ENCODE data around the gene TROAP.
"Not testable (repeated sequence)": the region's sequence is repeated elsewhere in the genome, so short reads cannot be mapped to it uniquely, and the experiment has no call there.

Gene TROAP

GRCh38 chr12:49332891-49333371, 9.9 kb downstream of the TROAP start:
- H3K4me1 ChIP-seq (ENCODE audit: control insufficient read depth in 1 of 2, insufficient read depth in 2 of 2, low read length in 2 of 2) = peaks cover 0 to 23% of the 10 kb centered on the region in 2 donors
- H3K27me3 ChIP-seq (ENCODE audit: low read depth, low read length) = peaks cover 47% of the 10 kb centered on the region
- H3K9me3 ChIP-seq (ENCODE audit: control insufficient read depth in 1 of 2, low read length in 2 of 2) = no peaks in the 10 kb centered on the region
- no peaks in the 10 kb centered on the region for H3K36me3 ChIP-seq (ENCODE audit: control insufficient read depth in 1 of 2, insufficient read depth in 2 of 2, low read length in 2 of 2)
- H3K27ac ChIP-seq (ENCODE audit: low read length) = no peak overlapping the region
- H3K4me3 ChIP-seq (ENCODE audit: low read depth in 1 of 2, low read length in 2 of 2) = no peak overlapping the region

- not testable (repeated sequence) for H3K36me3 ChIP-seq (ENCODE audit: control insufficient read depth in 1 of 2, insufficient read depth in 2 of 2, low read length in 2 of 2); H3K27ac ChIP-seq (ENCODE audit: low read length); H3K4me3 ChIP-seq (ENCODE audit: low read depth in 1 of 2, low read length in 2 of 2); H3K9me3 ChIP-seq (ENCODE audit: control insufficient read depth in 1 of 2, low read length in 2 of 2)
- H3K4me1 ChIP-seq (ENCODE audit: control insufficient read depth in 1 of 2, insufficient read depth in 2 of 2, low read length in 2 of 2) = peaks cover 0 to 23% of the 10 kb centered on the region in 2 donors
- H3K27me3 ChIP-seq (ENCODE audit: low read depth, low read length) = peaks cover 54% of the 10 kb centered on the region
Measured at GRCh38 chr12:49333778-49334177, 10.7 kb downstream of the TROAP start.

- Histone ChIP-seq H3K36me3 (ENCODE audit: control insufficient read depth in 1 of 2, insufficient read depth in 2 of 2, low read length in 2 of 2) (no peaks in the 10 kb centered on the region), H3K27ac (ENCODE audit: low read length) (no peak overlapping the region), H3K9me3 (ENCODE audit: control insufficient read depth in 1 of 2, low read length in 2 of 2) (no peaks in the 10 kb centered on the region), H3K4me1 (ENCODE audit: control insufficient read depth in 1 of 2, insufficient read depth in 2 of 2, low read length in 2 of 2) (peaks cover 0 to 23% of the 10 kb centered on the region in 2 donors), H3K27me3 (ENCODE audit: low read depth, low read length) (peaks cover 54% of the 10 kb centered on the region), H3K4me3 (ENCODE audit: low read depth in 1 of 2, low read length in 2 of 2) (no peak overlapping the region)
Measured at GRCh38 chr12:49334226-49334625, 11.2 kb downstream of the TROAP start.

GRCh38 chr12:49334681-49335080, 11.6 kb downstream of the TROAP start:
- H3K4me1 ChIP-seq (ENCODE audit: control insufficient read depth in 1 of 2, insufficient read depth in 2 of 2, low read length in 2 of 2) = peaks cover 0 to 23% of the 10 kb centered on the region in 2 donors
- H3K27ac ChIP-seq (ENCODE audit: low read length) = no peak overlapping the region
- no peaks in the 10 kb centered on the region for H3K9me3 ChIP-seq (ENCODE audit: control insufficient read depth in 1 of 2, low read length in 2 of 2)
- H3K36me3 ChIP-seq (ENCODE audit: control insufficient read depth in 1 of 2, insufficient read depth in 2 of 2, low read length in 2 of 2) = no peaks in the 10 kb centered on the region
- peaks cover 54% of the 10 kb centered on the region for H3K27me3 ChIP-seq (ENCODE audit: low read depth, low read length)
- no peak overlapping the region for H3K4me3 ChIP-seq (ENCODE audit: low read depth in 1 of 2, low read length in 2 of 2)

- H3K4me3 ChIP-seq (ENCODE audit: low read depth in 1 of 2, low read length in 2 of 2) = no peak overlapping the region
- H3K27me3 ChIP-seq (ENCODE audit: low read depth, low read length) = peaks cover 54% of the 10 kb centered on the region
- H3K4me1 ChIP-seq (ENCODE audit: control insufficient read depth in 1 of 2, insufficient read depth in 2 of 2, low read length in 2 of 2) = peaks cover 0 to 23% of the 10 kb centered on the region in 2 donors
- H3K27ac ChIP-seq (ENCODE audit: low read length) = no peak overlapping the region
- no peaks in the 10 kb centered on the region for H3K36me3 ChIP-seq (ENCODE audit: control insufficient read depth in 1 of 2, insufficient read depth in 2 of 2, low read length in 2 of 2)
- H3K9me3 ChIP-seq (ENCODE audit: control insufficient read depth in 1 of 2, low read length in 2 of 2) = no peaks in the 10 kb centered on the region
Measured at GRCh38 chr12:49335118-49335954, 12.3 kb downstream of the TROAP start.

GRCh38 chr12:49335955-49336644, 13.0 kb downstream of the TROAP start:
- Histone ChIP-seq H3K36me3 (ENCODE audit: control insufficient read depth in 1 of 2, insufficient read depth in 2 of 2, low read length in 2 of 2) (no peaks in the 10 kb centered on the region), H3K4me1 (ENCODE audit: control insufficient read depth in 1 of 2, insufficient read depth in 2 of 2, low read length in 2 of 2) (peaks cover 0 to 23% of the 10 kb centered on the region in 2 donors), H3K27ac (ENCODE audit: low read length) (no peak overlapping the region), H3K9me3 (ENCODE audit: control insufficient read depth in 1 of 2, low read length in 2 of 2) (no peaks in the 10 kb centered on the region), H3K4me3 (ENCODE audit: low read depth in 1 of 2, low read length in 2 of 2) (peak overlapping the region in 1 of 2 donors; percentile 55), H3K27me3 (ENCODE audit: low read depth, low read length) (peaks cover 54% of the 10 kb centered on the region)

GRCh38 chr12:49336645-49337584, 13.9 kb downstream of the TROAP start, which contains the start of gene C1QL4:
Gene C1QL4 (minus strand): TSS chr12:49337188. CDS start chr12:49336477, 711 bp downstream.
- H3K27me3 ChIP-seq (ENCODE audit: low read depth, low read length) = peaks cover 51% of the 10 kb centered on the region
- no peak within 1 kb of the TSS for H3K27ac ChIP-seq (ENCODE audit: low read length)
- H3K4me1 ChIP-seq (ENCODE audit: control insufficient read depth in 1 of 2, insufficient read depth in 2 of 2, low read length in 2 of 2) = peaks cover 0 to 25% of the 10 kb centered on the region in 2 donors
- no peaks in the 10 kb centered on the region for H3K9me3 ChIP-seq (ENCODE audit: control insufficient read depth in 1 of 2, low read length in 2 of 2)
- peak within 1 kb of the TSS; percentile 26 to 55 for H3K4me3 ChIP-seq (ENCODE audit: low read depth in 1 of 2, low read length in 2 of 2)
- H3K36me3 ChIP-seq (ENCODE audit: control insufficient read depth in 1 of 2, insufficient read depth in 2 of 2, low read length in 2 of 2) = no peaks in the 10 kb centered on the region

GRCh38 chr12:49338830-49339463, 15.9 kb downstream of the TROAP start:
- Histone ChIP-seq H3K9me3 (ENCODE audit: control insufficient read depth in 1 of 2, low read length in 2 of 2) (no peaks in the 10 kb centered on the region), H3K27ac (ENCODE audit: low read length) (no peak overlapping the region), H3K27me3 (ENCODE audit: low read depth, low read length) (peaks cover 57% of the 10 kb centered on the region), H3K4me3 (ENCODE audit: low read depth in 1 of 2, low read length in 2 of 2) (no peak overlapping the region), H3K4me1 (ENCODE audit: control insufficient read depth in 1 of 2, insufficient read depth in 2 of 2, low read length in 2 of 2) (peaks cover 9 to 37% of the 10 kb centered on the region in 2 donors), H3K36me3 (ENCODE audit: control insufficient read depth in 1 of 2, insufficient read depth in 2 of 2, low read length in 2 of 2) (no peaks in the 10 kb centered on the region)

- H3K4me1 ChIP-seq (ENCODE audit: control insufficient read depth in 1 of 2, insufficient read depth in 2 of 2, low read length in 2 of 2) = peaks cover 9 to 37% of the 10 kb centered on the region in 2 donors
- no peaks in the 10 kb centered on the region for H3K9me3 ChIP-seq (ENCODE audit: control insufficient read depth in 1 of 2, low read length in 2 of 2)
- H3K36me3 ChIP-seq (ENCODE audit: control insufficient read depth in 1 of 2, insufficient read depth in 2 of 2, low read length in 2 of 2) = no peaks in the 10 kb centered on the region
- no peak overlapping the region for H3K27ac ChIP-seq (ENCODE audit: low read length)
- H3K4me3 ChIP-seq (ENCODE audit: low read depth in 1 of 2, low read length in 2 of 2) = no peak overlapping the region
- peaks cover 54% of the 10 kb centered on the region for H3K27me3 ChIP-seq (ENCODE audit: low read depth, low read length)
Measured at GRCh38 chr12:49339464-49339861, 16.4 kb downstream of the TROAP start.

- no peaks in the 10 kb centered on the region for H3K9me3 ChIP-seq (ENCODE audit: control insufficient read depth in 1 of 2, low read length in 2 of 2)
- peaks cover 52% of the 10 kb centered on the region for H3K27me3 ChIP-seq (ENCODE audit: low read depth, low read length)
- H3K36me3 ChIP-seq (ENCODE audit: control insufficient read depth in 1 of 2, insufficient read depth in 2 of 2, low read length in 2 of 2) = no peaks in the 10 kb centered on the region
- H3K4me3 ChIP-seq (ENCODE audit: low read depth in 1 of 2, low read length in 2 of 2) = no peak overlapping the region
- peaks cover 9 to 42% of the 10 kb centered on the region in 2 donors for H3K4me1 ChIP-seq (ENCODE audit: control insufficient read depth in 1 of 2, insufficient read depth in 2 of 2, low read length in 2 of 2)
- H3K27ac ChIP-seq (ENCODE audit: low read length) = no peak overlapping the region
Measured at GRCh38 chr12:49340095-49340870, 17.2 kb downstream of the TROAP start.
